ENCODE data around the gene SLC30A2.

Gene SLC30A2

GRCh38 chr1:26064553-26064952 lies 18.6 kb upstream of the SLC30A2 start:
- Histone ChIP-seq H3K4me1 (ENCODE audit: low read length) (no peaks in the 10 kb centered on the region), H3K27me3 (ENCODE audit: low read depth, low read length) (0 out of 2 replicates have a peak, but pooled peaks cover 4% of the 10 kb centered on the region), H3K27ac (ENCODE audit: low read length) (no peak overlapping the region), H3K9ac (ENCODE audit: low read length) (no peak overlapping the region), H2AFZ (ENCODE audit: low read depth, low read length) (no peak overlapping the region), H4K20me1 (ENCODE audit: insufficient read depth, low read length) (no peaks in the 10 kb centered on the region), H3K4me3 (ENCODE audit: low read length) (no peak overlapping the region), H3K36me3 (replicated peaks; ENCODE audit: low read depth, low read length) (no peaks in the 10 kb centered on the region), H3K9me3 (ENCODE audit: insufficient read depth, low read length) (no peaks in the 10 kb centered on the region), H3K4me2 (ENCODE audit: low read length) (no peak overlapping the region), H3K79me2 (ENCODE audit: low read length) (no peaks in the 10 kb centered on the region)
- no peak for TF ChIP-seq CTCF (IDR thresholded peaks at IDR 0.05; ENCODE audit: low read depth, low read length)
- no peak for TF ChIP-seq EZH2phosphoT487 (IDR thresholded peaks at IDR 0.05; ENCODE audit: low read depth)

- no peak overlapping the region for H3K4me3 ChIP-seq (ENCODE audit: low read length)
- no peaks in the 10 kb centered on the region for H3K27me3 ChIP-seq (ENCODE audit: low read depth, low read length)
- no peak overlapping the region for H3K9ac ChIP-seq (ENCODE audit: low read length)
- no peak overlapping the region for H3K27ac ChIP-seq (ENCODE audit: low read length)
- TF ChIP-seq CTCF (IDR thresholded peaks at IDR 0.05; ENCODE audit: low read depth, low read length): no peak
- no peak for TF ChIP-seq EZH2phosphoT487 (IDR thresholded peaks at IDR 0.05; ENCODE audit: low read depth)
- H3K79me2 ChIP-seq (ENCODE audit: low read length): no peaks in the 10 kb centered on the region
- no peak overlapping the region for H3K4me2 ChIP-seq (ENCODE audit: low read length)
- H3K4me1 ChIP-seq (ENCODE audit: low read length): no peaks in the 10 kb centered on the region
- H3K36me3 ChIP-seq (replicated peaks; ENCODE audit: low read depth, low read length): no peaks in the 10 kb centered on the region
- no peaks in the 10 kb centered on the region for H4K20me1 ChIP-seq (ENCODE audit: insufficient read depth, low read length)
- H2AFZ ChIP-seq (ENCODE audit: low read depth, low read length): no peak overlapping the region
- H3K9me3 ChIP-seq (ENCODE audit: insufficient read depth, low read length): no peaks in the 10 kb centered on the region
These were observed 15.1 kb upstream of the SLC30A2 start for GRCh38 chr1:26060832-26061574.

GRCh38 chr1:26059906-26060305 lies 14.0 kb upstream of the SLC30A2 start:
- H3K79me2 ChIP-seq (ENCODE audit: low read length): no peaks in the 10 kb centered on the region
- H4K20me1 ChIP-seq (ENCODE audit: insufficient read depth, low read length): no peaks in the 10 kb centered on the region
- no peaks in the 10 kb centered on the region for H3K27me3 ChIP-seq (ENCODE audit: low read depth, low read length)
- no peaks in the 10 kb centered on the region for H3K36me3 ChIP-seq (replicated peaks; ENCODE audit: low read depth, low read length)
- H3K9me3 ChIP-seq (ENCODE audit: insufficient read depth, low read length): no peaks in the 10 kb centered on the region
- no peak overlapping the region for H2AFZ ChIP-seq (ENCODE audit: low read depth, low read length)
- H3K27ac ChIP-seq (ENCODE audit: low read length): no peak overlapping the region
- TF ChIP-seq EZH2phosphoT487 (IDR thresholded peaks at IDR 0.05; ENCODE audit: low read depth) (no peak), CTCF (IDR thresholded peaks at IDR 0.05; ENCODE audit: low read depth, low read length) (no peak)
- H3K9ac ChIP-seq (ENCODE audit: low read length): no peak overlapping the region
- H3K4me3 ChIP-seq (ENCODE audit: low read length): no peak overlapping the region
- H3K4me2 ChIP-seq (ENCODE audit: low read length): no peak overlapping the region
- H3K4me1 ChIP-seq (ENCODE audit: low read length): no peaks in the 10 kb centered on the region

GRCh38 chr1:26058052-26058595 lies 12.2 kb upstream of the SLC30A2 start:
- Histone ChIP-seq H3K4me3 (ENCODE audit: low read length) (no peak overlapping the region), H3K9ac (ENCODE audit: low read length) (no peak overlapping the region), H3K79me2 (ENCODE audit: low read length) (no peaks in the 10 kb centered on the region), H3K4me1 (ENCODE audit: low read length) (no peaks in the 10 kb centered on the region), H3K27me3 (ENCODE audit: low read depth, low read length) (no peaks in the 10 kb centered on the region), H2AFZ (ENCODE audit: low read depth, low read length) (no peak overlapping the region), H3K27ac (ENCODE audit: low read length) (no peak overlapping the region), H4K20me1 (ENCODE audit: insufficient read depth, low read length) (no peaks in the 10 kb centered on the region), H3K4me2 (ENCODE audit: low read length) (no peak overlapping the region), H3K36me3 (replicated peaks; ENCODE audit: low read depth, low read length) (no peaks in the 10 kb centered on the region), H3K9me3 (ENCODE audit: insufficient read depth, low read length) (no peaks in the 10 kb centered on the region)
- TF ChIP-seq CTCF (IDR thresholded peaks at IDR 0.05; ENCODE audit: low read depth, low read length) (no peak), EZH2phosphoT487 (IDR thresholded peaks at IDR 0.05; ENCODE audit: low read depth) (no peak)

All from OCI-LY3 (cell line).